ENCODE results near the gene SRR.

DNA sequence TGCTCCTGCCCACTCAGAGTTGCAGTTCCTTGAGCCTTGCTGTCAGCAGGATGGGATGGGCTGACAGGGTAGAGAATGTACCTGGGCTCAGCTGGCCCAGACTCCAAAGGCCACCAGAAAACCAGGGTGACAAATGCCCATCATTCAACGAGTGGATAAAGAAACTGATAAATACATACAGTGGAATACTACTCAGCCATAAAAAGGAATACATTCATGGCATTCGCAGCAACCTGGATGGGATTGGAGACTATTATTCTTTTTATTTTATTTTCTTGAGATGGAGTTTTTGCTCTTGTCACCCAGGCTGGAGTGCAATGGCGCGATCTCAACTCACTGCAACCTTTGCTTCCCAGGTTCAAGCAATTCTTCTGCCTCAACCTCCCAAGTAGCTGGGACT is 53.5 kb downstream of the SRR start:
- TF ChIP-seq TAF1 (IDR thresholded peaks at IDR 0.05; ENCODE audit: low read depth, low read length) (no peak), POLR2AphosphoS5 (IDR thresholded peaks at IDR 0.05; ENCODE audit: low read depth, low read length) (no peak)
